Measurements from ENCODE around the gene UAP1L1. TPM values are rescaled to one million over a fixed set of nuclear protein-coding genes. Genes with fewer than 3 reads are reported as not detected.

The UAP1L1 gene
- total and polyA plus RNA-seq, 9 of the 15 experiments (the other 6 are each of a cell fraction or from before 2014, with no cell fraction given), result 0.20 to 8.6 (median 3.7) TPM

GRCh38 chr9:137044037-137044436 lies 33.3 kb upstream of the UAP1L1 start:
- no peak for FAIRE-seq

More at GRCh38 chr9:137044037-137044436, 33.3 kb upstream of the UAP1L1 start:
- intact Hi-C loops (cut with micrococcal nuclease) (no loop called here), in situ Hi-C loops (cut with MboI) (no loop called here)
- Histone ChIP-seq H2AFZ (ENCODE audit: low read depth, low read length) (no peak overlapping the region), H3K4me3 (no peak overlapping the region), H3K4me1 (replicated peaks in 1 of 2; ENCODE audit: control insufficient read depth in 2 of 2, insufficient read depth in 2 of 2, low read length in 2 of 2) (peaks cover 0 to 75% of the 10 kb centered on the region in 2 experiments; a peak in 4 of 5 replicates), H3K36me3 (ENCODE audit: control insufficient read depth, insufficient read depth, low read length) (no peaks in the 10 kb centered on the region), H3K9me1 (ENCODE audit: control insufficient read depth, insufficient read depth, low read length) (no peaks in the 10 kb centered on the region), H3K27me3 (ENCODE audit: control insufficient read depth in 2 of 2, insufficient read depth in 2 of 2, low read length in 2 of 2) (peaks cover 7 to 57% of the 10 kb centered on the region in 2 experiments; a peak in 4 of 5 replicates), H3K79me2 (ENCODE audit: control insufficient read depth, insufficient read depth, low read length) (no peaks in the 10 kb centered on the region), H3K9ac (ENCODE audit: insufficient read depth in 1 of 2, low read depth in 2 of 2, low read length in 2 of 2) (no peak overlapping the region; a peak in 1 of 4 replicates), H3K27ac (ENCODE audit: extremely low read depth, low read depth, low read length) (no peak overlapping the region), H3K9me3 (replicated peaks; ENCODE audit: control insufficient read depth, insufficient read depth, low read depth, low read length) (no peaks in the 10 kb centered on the region), H3K4me2 (ENCODE audit: insufficient read depth, low read length) (no peak overlapping the region), H4K20me1 (replicated peaks; ENCODE audit: control insufficient read depth, insufficient read depth, low read length) (peaks cover 28% of the 10 kb centered on the region; the same call in 1 of the 2 replicates)
- DNase-seq (ENCODE audit: extremely low read depth in 1 of 4, low spot score in 3 of 4), result no peak
- 38% methylated on average over 10 of the region's 12 CpGs for WGBS (ENCODE audit: insufficient coverage, low coverage, missing lambda C conversion rate)
- CTCF ChIA-PET (ENCODE audit: low intra/inter-chr PET ratio), result interaction anchor here (0.8 kb wide), 1 partner anchor 15 kb away, joined by 3 read pairs; no protein-coding TSS in a partner anchor
- no peak for ATAC-seq
- no peak for TF ChIP-seq ZBTB11 (CRISPR knock-in tag; IDR thresholded peaks at IDR 0.05)
- POLR2A ChIA-PET, result interaction anchor here (0.6 to 0.7 kb wide), 2 partner anchors 99 to 132 kb away, joined by 3 read pairs; no protein-coding TSS in a partner anchor
- BruUV-seq (replicated peaks), result no TSS peak

All from K562 (cell line).